GM19023 (cell line): ENCODE measurements around the gene IQSEC1.

Experiments used
- ATAC-seq: cut with Tn5 transposase; IDR thresholded peaks from one replicate; pipeline ENCODE4 v1.9.1; 2021; ENCODE audit warnings: mild to moderate bottlenecking, moderate library complexity; ENCODE audit not compliant: unreplicated experiment

The IQSEC1 gene

DNA sequence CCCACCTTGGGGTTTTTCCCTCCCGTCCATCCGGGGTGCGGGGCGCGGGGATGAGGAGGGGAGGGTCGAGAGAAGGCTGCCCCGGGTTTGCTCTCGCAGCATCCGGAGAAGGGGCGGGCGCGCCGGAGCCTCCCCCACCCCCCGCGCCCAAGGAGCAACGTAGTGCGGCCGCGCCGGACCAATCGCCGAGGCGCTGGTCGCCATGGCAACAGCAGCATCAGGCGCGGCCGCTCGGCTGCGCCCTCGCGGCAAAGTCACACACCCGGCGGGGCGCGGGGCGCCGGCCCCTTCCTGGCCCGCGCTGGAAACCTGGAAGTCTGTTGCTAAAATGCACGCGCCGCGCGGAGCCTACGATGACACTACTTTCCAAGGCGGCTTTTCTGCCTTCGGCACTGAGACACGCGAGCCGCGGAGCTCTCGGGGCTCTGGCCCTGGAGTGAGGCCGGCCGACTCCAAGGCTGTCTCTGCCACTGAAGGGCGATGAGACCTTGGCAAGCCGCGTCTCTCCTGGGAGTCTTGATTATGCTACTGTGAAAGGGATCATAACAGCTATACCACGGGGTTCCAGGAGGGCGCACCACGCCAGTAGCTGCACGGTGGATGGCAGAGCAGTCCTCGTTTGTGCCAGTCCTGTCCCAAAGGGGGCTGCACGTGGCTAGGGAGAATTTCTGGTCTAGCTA is at the start of gene IQSEC1:
TSS of gene IQSEC1 (minus strand) at position 104 of the 680 bp plus-strand sequence. CDS start 415 bp downstream, outside the sequence.
- ATAC-seq: peak; percentile 59

- no peak for ATAC-seq
These were observed 49.1 kb upstream of the IQSEC1 start for GRCh38 chr3:13122081-13123012.

- no peak for ATAC-seq
These were observed 48.3 kb upstream of the IQSEC1 start for GRCh38 chr3:13121553-13122001.

DNA sequence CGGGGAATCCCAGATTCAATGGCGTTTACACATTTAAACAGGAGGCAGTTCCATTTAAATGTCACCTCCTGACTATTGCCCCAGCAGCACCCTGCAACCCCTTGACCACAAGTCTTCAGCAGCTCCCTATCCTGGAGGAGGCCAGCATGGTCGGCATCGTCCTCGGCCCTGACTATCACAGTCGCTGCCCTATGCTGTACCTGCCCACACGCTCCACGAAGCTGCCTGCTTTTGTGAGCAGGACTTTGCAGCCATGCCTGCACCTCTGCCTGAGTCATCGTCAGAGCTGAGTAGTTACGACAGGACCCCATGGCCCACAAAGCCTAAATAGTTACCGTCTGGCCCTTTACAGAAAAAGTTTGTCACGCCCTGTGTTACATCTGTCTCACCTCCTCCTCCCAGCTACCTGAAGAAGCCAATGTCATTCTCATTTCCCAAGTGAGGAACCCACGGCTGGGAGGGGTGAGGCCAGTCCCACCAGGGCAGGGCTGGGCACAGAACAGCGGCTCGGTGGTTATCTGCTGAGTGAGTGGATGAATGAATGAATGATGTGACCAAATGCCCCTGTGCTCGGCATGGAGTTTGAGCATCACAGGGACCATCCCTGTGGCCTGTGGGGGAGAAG is 47.8 kb upstream of the IQSEC1 start:
- ATAC-seq: no peak

DNA sequence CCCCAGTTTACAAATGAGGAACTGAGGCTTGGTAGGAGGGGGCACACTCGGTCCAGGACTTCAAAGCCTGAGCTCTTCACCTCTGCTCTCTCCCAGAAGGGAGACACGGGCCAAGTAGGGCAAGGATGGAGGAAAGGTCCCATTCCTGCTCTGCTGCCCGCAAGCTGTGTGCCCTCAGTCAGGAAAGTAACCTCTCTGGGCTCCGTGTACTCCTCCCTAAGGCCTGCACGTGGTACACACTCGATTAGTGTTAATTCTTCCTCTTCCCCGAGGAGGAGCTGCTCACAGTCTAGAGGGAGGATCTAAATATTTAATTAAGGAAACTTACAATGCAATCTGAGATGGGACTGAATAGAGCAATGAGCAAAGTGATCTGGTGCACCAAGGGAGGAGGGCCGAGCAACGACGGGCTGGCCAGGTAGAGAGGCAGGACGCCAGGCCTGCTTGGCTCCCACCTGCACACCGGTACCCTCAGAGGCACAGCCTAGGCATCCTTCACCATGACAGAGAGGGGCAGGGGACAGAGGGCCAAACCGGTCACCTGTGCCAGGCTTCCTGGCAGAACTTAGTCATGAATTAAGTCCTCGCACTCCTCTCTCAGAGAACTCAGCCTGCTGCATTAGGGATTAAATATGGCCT is 47.2 kb upstream of the IQSEC1 start:
- no peak for ATAC-seq

DNA sequence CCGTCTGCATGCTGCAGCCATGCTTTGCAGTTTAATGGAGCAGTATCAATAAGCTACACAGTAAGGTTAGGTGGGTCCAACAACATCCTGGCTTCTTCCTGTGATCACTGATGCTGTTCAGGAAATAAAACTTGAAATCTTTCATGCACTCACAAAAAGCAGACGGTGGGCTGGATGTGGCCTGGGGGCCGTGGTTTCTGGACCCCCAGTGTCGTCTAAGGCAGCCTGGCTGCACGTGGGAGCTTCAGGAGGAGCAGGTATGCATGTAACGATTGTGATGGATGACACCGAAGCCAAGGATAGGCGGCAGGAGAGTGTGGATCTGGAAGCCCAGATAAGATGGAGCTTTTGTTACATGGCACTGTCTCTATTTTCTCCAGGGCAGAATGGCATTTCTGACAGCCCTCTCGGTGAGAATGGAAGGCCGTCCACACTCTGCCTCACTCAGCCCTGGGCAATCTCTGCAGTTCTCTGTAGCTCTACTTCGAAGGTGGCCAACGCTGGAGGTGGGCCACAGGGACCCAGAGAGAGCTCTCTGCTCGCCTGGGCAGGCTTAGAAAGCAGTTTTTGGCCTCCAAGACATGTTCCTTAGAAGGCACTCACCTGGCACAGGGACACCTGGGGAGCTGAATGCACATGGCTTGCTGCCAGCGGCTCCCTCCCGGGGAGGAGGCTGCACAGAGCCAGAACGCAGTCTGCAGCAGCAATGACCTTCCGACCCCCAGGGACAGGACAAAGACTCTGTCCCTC is 46.4 kb upstream of the IQSEC1 start:
- no peak for ATAC-seq

DNA sequence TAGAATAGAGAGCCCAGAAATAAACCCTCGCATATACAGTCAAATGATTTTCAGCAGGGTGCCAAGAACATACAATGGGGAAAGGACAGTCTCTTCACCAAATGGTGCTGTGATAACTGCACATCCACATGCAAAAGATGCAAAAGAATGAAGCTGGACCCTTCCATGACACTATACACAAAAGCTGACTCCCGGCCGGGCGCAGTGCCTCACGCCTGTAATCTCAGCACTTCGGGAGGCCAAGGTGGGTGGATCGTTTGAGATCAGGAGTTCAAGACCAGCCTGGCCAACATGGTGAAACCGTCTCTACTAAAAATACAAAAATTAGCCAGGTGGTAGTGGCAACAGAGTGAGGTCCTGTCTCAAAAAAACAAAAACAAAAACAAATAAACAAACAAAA is 43.2 kb upstream of the IQSEC1 start:
- ATAC-seq: no peak

GRCh38 chr3:13115991-13116390 is 42.8 kb upstream of the IQSEC1 start:
- ATAC-seq: no peak

GRCh38 chr3:13115576-13115910 is 42.3 kb upstream of the IQSEC1 start:
- no peak for ATAC-seq

DNA sequence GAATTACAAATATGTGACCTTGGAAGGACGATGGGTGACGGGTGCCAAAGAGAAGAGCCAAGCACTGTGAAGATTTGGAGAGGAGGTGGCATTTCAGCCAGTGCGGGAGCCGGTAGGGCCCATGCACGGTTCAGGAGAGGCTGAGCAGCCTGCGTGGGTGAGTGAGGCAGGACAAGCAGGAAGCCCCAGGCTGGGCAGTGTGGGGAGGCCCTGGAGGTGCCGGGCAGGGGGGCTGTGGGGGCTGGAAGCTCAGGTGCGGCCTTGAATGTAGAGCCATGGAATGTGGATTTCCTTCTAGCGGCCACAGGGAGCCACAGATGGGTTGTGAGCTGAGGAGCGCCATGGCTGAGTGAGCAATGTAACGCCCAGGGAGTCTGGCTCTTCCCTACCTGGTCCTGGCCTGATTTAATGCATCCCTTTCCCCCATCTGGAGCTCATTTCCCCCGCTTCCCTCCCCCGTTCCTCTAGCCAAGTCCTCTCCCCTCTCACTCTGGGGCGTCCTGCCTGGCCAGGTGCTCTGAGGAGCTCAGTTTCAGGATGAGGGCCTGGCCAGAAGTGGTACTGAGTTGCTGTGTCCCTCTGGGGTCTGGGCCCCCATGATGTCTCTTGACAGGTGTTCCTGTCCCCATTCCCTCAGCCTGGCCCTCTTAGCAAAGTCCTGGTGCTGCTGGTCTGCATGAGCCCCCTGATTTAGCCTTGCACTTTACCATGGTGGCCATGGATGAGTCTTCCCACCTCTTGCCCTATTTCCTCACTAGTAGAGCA is 41.8 kb upstream of the IQSEC1 start:
- ATAC-seq: no peak

DNA sequence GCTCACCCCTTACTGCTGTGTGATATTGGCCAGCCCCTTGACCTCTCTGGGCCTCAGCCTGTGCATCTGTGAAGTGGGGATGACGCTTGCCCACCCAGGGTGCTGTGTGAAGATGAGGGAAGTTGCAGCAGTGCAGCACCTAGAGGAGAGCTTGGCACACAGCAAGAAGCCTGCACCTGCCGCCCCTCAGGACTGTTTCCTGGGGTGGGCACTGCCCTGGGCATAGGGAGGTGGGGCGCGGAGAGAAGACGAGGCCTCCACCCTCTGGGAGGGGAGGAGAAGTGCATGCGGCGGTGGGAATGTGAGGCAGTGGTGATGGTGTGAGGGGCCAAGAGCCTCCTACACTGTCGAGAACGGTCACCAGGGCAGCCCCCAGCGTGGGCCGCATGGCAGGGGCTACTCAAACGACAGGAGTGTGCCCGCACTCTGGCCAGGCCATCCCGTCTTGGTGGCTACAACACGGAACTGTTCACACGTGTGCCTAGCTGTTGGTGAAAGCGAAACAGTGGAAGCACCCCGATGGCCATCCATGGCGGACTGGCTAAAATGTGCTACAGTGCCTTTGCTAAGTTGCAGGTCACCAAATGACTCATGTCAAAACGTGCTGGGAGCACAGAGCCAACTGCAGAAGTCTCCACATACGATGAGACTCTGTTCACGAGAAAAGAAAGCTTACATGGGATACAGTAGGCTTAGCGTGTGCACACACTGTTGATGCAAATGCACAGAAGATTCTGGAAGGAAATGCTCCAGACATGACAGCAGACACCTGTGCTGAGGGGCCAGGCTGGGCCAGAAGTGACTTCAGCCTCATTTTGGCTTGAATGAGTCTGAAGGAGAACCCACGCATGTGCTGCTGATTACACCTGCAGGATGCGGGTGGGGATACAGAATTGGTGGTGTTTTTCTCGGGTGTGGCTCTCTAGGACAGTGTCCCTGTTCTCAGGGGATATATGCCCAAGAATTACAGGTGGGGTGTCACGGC is 40.4 kb upstream of the IQSEC1 start:
- no peak for ATAC-seq

DNA sequence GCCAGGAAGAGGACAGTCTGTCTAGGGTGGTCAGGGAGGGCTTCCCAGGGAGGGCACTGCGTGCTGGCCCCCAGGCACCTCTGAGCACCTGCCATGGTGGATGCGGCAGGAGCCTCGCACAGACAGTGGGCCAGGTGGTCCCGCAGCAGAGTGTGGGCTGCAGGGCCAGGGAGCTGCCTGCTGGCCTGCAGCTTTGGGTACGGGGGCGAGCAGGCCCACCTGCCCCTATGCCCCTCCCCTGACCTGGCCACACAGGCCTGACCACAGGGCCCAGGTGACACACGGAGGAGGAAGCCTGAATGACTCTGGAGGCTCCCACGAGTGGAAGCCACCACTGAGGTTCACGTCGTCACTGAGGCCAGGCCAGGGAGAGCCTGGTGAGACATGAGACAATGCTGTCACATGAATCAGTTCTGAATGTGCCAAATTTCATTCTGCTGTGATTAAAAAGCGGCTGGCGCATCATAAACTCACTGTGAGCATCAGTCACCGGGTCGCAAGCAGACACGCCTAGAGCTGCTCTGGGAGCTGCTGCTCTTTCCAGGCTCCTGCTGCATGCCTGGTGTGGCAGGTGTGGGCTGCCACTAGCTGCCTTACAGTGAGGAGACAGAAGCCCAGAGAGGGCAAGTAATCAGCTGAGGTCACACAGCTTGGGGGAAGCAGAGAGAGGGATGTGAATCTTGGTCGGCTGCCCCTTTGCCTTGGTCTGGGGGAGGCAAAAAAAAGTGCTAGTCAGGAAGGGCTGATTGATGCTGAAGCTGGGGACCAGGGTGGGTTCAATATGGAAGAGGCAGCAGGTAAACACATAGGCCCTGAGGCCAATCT is 39.5 kb upstream of the IQSEC1 start:
- no peak for ATAC-seq

- ATAC-seq: no peak
These were observed 38.8 kb upstream of the IQSEC1 start for GRCh38 chr3:13111873-13112520.

GRCh38 chr3:13111173-13111872 is 38.1 kb upstream of the IQSEC1 start:
- ATAC-seq: no peak

DNA sequence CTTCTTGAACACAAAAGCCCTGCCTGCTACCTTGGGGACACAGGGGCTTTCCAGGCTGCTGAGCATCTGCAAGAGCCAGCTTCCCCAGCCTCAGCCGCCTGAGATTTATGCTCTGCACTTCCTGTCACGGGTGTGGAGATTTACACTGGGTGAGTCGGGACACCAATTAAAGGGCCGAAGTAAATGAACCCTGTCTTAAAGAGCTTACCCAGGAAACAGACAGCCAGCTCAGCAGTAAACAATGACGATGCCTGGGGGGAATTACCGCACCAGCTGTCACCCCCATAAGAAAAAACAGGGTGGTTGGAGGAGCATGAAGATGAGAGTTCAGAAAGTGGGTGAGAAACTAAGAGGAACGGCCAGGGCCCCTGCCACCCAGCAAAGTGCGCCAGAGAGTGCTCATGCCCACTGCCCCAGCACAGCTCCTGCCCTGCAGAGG is 37.5 kb upstream of the IQSEC1 start:
- ATAC-seq: peak; percentile 74

DNA sequence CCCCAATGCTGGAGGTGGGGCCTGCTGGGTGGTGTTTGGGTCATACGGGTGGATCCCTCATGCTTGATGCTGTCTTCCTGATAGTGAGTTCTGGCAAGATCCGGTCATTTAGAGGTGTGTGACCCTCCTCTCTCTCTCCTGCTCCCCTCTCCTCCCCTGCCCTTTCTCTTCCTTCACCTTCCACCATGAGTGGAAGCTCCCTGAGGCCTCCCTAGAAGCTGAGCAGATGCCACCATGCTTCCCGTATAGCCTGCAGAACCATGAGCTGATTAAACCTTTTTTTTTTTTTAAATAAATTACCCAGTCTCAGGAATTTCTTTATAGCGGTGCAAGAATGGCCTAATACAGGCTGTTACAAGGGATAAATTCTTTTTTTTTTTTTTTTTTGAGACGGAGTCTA is 36.3 kb upstream of the IQSEC1 start:
- no peak for ATAC-seq

GRCh38 chr3:13108861-13109260 is 35.6 kb upstream of the IQSEC1 start:
- ATAC-seq: no peak
